ENCODE results near the gene ASPSCR1. TPM values are rescaled to one million over a fixed set of nuclear protein-coding genes. Genes with fewer than 3 reads are reported as not detected.

The ASPSCR1 gene
- total and polyA plus RNA-seq, 9 of the 15 experiments (the other 6 are each of a cell fraction or from before 2014, with no cell fraction given) = 0.90 to 36.9 (median 11.6) TPM

DNA sequence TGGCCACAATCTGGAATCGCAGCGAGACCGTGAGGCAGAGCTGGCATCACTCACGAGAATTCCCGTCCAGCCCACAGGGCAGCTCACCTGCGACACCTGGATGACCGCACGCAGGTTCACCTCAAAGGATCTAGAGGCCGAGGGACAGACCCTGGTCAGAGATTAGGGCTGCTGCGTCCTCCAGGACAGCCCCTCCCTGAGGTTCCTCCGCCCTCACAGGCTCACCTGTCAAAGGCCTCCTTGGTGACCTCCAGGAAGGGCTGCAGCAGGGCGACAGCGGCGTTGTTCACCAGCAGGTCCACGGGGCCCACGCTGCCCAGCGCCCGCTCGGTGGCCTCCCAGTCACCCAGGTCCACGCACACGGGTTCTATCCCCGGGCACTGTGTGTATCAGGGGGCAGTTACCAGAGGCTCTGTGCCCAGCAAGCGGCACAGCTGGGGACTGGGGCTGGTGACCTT lies 59.2 kb downstream of the ASPSCR1 start (continued):
- TF ChIP-seq, protein P1, sequence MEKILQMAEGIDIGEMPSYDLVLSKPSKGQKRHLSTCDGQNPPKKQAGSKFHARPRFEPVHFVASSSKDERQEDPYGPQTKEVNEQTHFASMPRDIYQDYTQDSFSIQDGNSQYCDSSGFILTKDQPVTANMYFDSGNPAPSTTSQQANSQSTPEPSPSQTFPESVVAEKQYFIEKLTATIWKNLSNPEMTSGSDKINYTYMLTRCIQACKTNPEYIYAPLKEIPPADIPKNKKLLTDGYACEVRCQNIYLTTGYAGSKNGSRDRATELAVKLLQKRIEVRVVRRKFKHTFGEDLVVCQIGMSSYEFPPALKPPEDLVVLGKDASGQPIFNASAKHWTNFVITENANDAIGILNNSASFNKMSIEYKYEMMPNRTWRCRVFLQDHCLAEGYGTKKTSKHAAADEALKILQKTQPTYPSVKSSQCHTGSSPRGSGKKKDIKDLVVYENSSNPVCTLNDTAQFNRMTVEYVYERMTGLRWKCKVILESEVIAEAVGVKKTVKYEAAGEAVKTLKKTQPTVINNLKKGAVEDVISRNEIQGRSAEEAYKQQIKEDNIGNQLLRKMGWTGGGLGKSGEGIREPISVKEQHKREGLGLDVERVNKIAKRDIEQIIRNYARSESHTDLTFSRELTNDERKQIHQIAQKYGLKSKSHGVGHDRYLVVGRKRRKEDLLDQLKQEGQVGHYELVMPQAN (IDR thresholded peaks at IDR 0.05; ENCODE audit: borderline replicate concordance) = 0 out of 2 replicates have a peak, but pooled peaks have one; percentile 23
- no peak for TF ChIP-seq NR2C2 (CRISPR knock-in tag; IDR thresholded peaks at IDR 0.05)
- no peak; the same call in 1 of the 2 replicates for TF ChIP-seq NR2C2 (tag; IDR thresholded peaks at IDR 0.05)
- TF ChIP-seq, protein P2, sequence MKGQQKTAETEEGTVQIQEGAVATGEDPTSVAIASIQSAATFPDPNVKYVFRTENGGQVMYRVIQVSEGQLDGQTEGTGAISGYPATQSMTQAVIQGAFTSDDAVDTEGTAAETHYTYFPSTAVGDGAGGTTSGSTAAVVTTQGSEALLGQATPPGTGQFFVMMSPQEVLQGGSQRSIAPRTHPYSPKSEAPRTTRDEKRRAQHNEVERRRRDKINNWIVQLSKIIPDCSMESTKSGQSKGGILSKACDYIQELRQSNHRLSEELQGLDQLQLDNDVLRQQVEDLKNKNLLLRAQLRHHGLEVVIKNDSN (CRISPR knock-in tag; IDR thresholded peaks at IDR 0.05) = peak; percentile 18; the same call in 1 of the 2 replicates

GRCh38 chr17:82037092-82037888 lies 59.9 kb downstream of the ASPSCR1 start, which contains the start of gene DCXR:
DCXR (minus strand) TSS chr17:82037697; CDS start chr17:82037682, 15 bp downstream.
- Histone ChIP-seq H3K4me2 (ENCODE audit: insufficient read depth, low read length) (peak within 1 kb of the TSS; percentile 95), H3K79me2 (ENCODE audit: control insufficient read depth, insufficient read depth, low read length) (peaks cover 36% of the 10 kb centered on the region), H3K9me3 (replicated peaks; ENCODE audit: control insufficient read depth, insufficient read depth, low read depth, low read length) (no peaks in the 10 kb centered on the region), H3K4me1 (replicated peaks in 1 of 2; ENCODE audit: control insufficient read depth in 2 of 2, insufficient read depth in 2 of 2, low read length in 2 of 2) (peaks cover 26 to 69% of the 10 kb centered on the region in 2 experiments), H3K36me3 (ENCODE audit: control insufficient read depth, insufficient read depth, low read length) (peaks cover 38% of the 10 kb centered on the region; the same call in 2 of the 3 replicates), H2AFZ (ENCODE audit: low read depth, low read length) (peak within 1 kb of the TSS; percentile 89), H3K9me1 (ENCODE audit: control insufficient read depth, insufficient read depth, low read length) (peaks cover 6% of the 10 kb centered on the region), H3K9ac (ENCODE audit: insufficient read depth in 1 of 2, low read depth in 2 of 2, low read length in 2 of 2) (peak within 1 kb of the TSS; percentile 83 to 97), H3K27me3 (ENCODE audit: control insufficient read depth in 2 of 2, insufficient read depth in 2 of 2, low read length in 2 of 2) (no peaks in the 10 kb centered on the region), H3K4me3 (peak within 1 kb of the TSS; percentile 97), H4K20me1 (replicated peaks; ENCODE audit: control insufficient read depth, insufficient read depth, low read length) (peaks cover 21% of the 10 kb centered on the region; the same call in 1 of the 2 replicates), H3K27ac (ENCODE audit: extremely low read depth, low read depth, low read length) (peak within 1 kb of the TSS; percentile 98)
- POLR2A ChIA-PET = interaction anchor here (0.5 to 6.4 kb wide), 11 partner anchors 9 to 113 kb away, joined by 3 to 51 read pairs (median 6); partner anchors contain the start of genes CENPX, FASN and LRRC45
- WGBS (ENCODE audit: insufficient coverage, low coverage, missing lambda C conversion rate) = under 1% methylated on average over 49 of the region's 92 CpGs
- peak; percentile 95 to 99 (median 97) for DNase-seq (ENCODE audit: extremely low read depth in 1 of 4, low spot score in 3 of 4)
- TSS peak; percentile 70 for BruUV-seq (replicated peaks)
- CTCF ChIA-PET (ENCODE audit: low intra/inter-chr PET ratio) = interaction anchor here (0.6 to 2.0 kb wide), 3 partner anchors 78 to 250 kb away, joined by 3 to 14 read pairs (median 3); no protein-coding TSS in a partner anchor
- in situ Hi-C loops (cut with MboI) = no loop called here
- peak; percentile 95 for FAIRE-seq
- intact Hi-C loops (cut with micrococcal nuclease) = loop anchor here (10.0 kb wide), 1 partner anchor 308 kb away; no protein-coding TSS in a partner anchor
- peak; percentile 95 for ATAC-seq
- peak; percentile 70; the same call in 1 of the 2 replicates for TF ChIP-seq MBD2 (IDR thresholded peaks at IDR 0.05; ENCODE audit: borderline replicate concordance, low read depth)
- no peak for TF ChIP-seq PURB (CRISPR knock-in tag; IDR thresholded peaks at IDR 0.05; ENCODE audit: low read depth)
- TF ChIP-seq ADNP (tag; IDR thresholded peaks at IDR 0.05) = no peak
- TF ChIP-seq EGR1 (conservative IDR thresholded peaks at IDR 0.05) = peak; percentile 90
- no peak for TF ChIP-seq PREB (CRISPR knock-in tag; IDR thresholded peaks at IDR 0.05)
- no peak for TF ChIP-seq TSC22D4 (tag; IDR thresholded peaks at IDR 0.05)
- no peak for TF ChIP-seq RBM39 (optimal IDR thresholded peaks at IDR 0.05; ENCODE audit: low read depth, low read length)
- TF ChIP-seq ZBTB49 (CRISPR knock-in tag; IDR thresholded peaks at IDR 0.05; ENCODE audit: borderline replicate concordance) = no peak
- no peak for TF ChIP-seq ZNF24 (IDR thresholded peaks at IDR 0.05)

All from K562 (cell line).